ENCODE data around the gene WIPI1. TPM values are rescaled to one million over a fixed set of nuclear protein-coding genes. Genes with fewer than 3 reads are reported as not detected.

Gene WIPI1
- total and polyA plus RNA-seq, 4 donors: 18.5 to 53.1 (median 38.2) TPM

GRCh38 chr17:68431661-68432071, 25.6 kb downstream of the WIPI1 start:
- intact Hi-C loops (cut with DNase I): no loop called here
- no peaks in the 10 kb centered on the region for H3K9me3 ChIP-seq (ENCODE audit: control insufficient read depth, low read length)
- WGBS, 2 donors: 65% methylated on average over 15 of the region's 15 CpGs
- H3K36me3 ChIP-seq (ENCODE audit: control insufficient read depth in 1 of 2, insufficient read depth in 2 of 2, low read length in 1 of 2): peaks cover 13 to 30% of the 10 kb centered on the region in 2 donors
- no peak for DNase-seq
- no peaks in the 10 kb centered on the region for H3K4me1 ChIP-seq (ENCODE audit: control insufficient read depth in 1 of 2, insufficient read depth in 2 of 2, low read length in 2 of 2)
- H3K27me3 ChIP-seq (ENCODE audit: control insufficient read depth in 1 of 2, insufficient read depth in 2 of 2, low read length in 1 of 2): no peaks in the 10 kb centered on the region
- ATAC-seq (ENCODE audit: low FRiP score): no peak
- no peak overlapping the region for H3K4me3 ChIP-seq (ENCODE audit: low read length in 2 of 2)
- H3K27ac ChIP-seq (ENCODE audit: low read depth in 1 of 2, low read length in 2 of 2): no peak overlapping the region

GRCh38 chr17:68431045-68431608, 26.2 kb downstream of the WIPI1 start:
- intact Hi-C loops (cut with DNase I): no loop called here
- H3K9me3 ChIP-seq (ENCODE audit: control insufficient read depth, low read length): no peaks in the 10 kb centered on the region
- DNase-seq (no peak), ATAC-seq (ENCODE audit: low FRiP score) (no peak)
- peaks cover 13 to 30% of the 10 kb centered on the region in 2 donors for H3K36me3 ChIP-seq (ENCODE audit: control insufficient read depth in 1 of 2, insufficient read depth in 2 of 2, low read length in 1 of 2)
- no peak overlapping the region for H3K27ac ChIP-seq (ENCODE audit: low read depth in 1 of 2, low read length in 2 of 2)
- 88 to 92% methylated on average over 13 of the region's 13 CpGs for WGBS, 2 donors
- no peak overlapping the region for H3K4me3 ChIP-seq (ENCODE audit: low read length in 2 of 2)
- no peaks in the 10 kb centered on the region for H3K4me1 ChIP-seq (ENCODE audit: control insufficient read depth in 1 of 2, insufficient read depth in 2 of 2, low read length in 2 of 2)
- H3K27me3 ChIP-seq (ENCODE audit: control insufficient read depth in 1 of 2, insufficient read depth in 2 of 2, low read length in 1 of 2): no peaks in the 10 kb centered on the region

- H3K27ac ChIP-seq (ENCODE audit: low read depth in 1 of 2, low read length in 2 of 2): no peak overlapping the region
- no peaks in the 10 kb centered on the region for H3K4me1 ChIP-seq (ENCODE audit: control insufficient read depth in 1 of 2, insufficient read depth in 2 of 2, low read length in 2 of 2)
- H3K36me3 ChIP-seq (ENCODE audit: control insufficient read depth in 1 of 2, insufficient read depth in 2 of 2, low read length in 1 of 2): peaks cover 13 to 30% of the 10 kb centered on the region in 2 donors
- intact Hi-C loops (cut with DNase I): no loop called here
- no peaks in the 10 kb centered on the region for H3K9me3 ChIP-seq (ENCODE audit: control insufficient read depth, low read length)
- no peaks in the 10 kb centered on the region for H3K27me3 ChIP-seq (ENCODE audit: control insufficient read depth in 1 of 2, insufficient read depth in 2 of 2, low read length in 1 of 2)
- no peak for ATAC-seq (ENCODE audit: low FRiP score)
- H3K4me3 ChIP-seq (ENCODE audit: low read length in 2 of 2): no peak overlapping the region
- 90 to 95% methylated on average over 11 of the region's 11 CpGs for WGBS, 2 donors
- DNase-seq: no peak
These were observed 27.4 kb downstream of the WIPI1 start for GRCh38 chr17:68429881-68430280.

- Histone ChIP-seq H3K27me3 (ENCODE audit: control insufficient read depth in 1 of 2, insufficient read depth in 2 of 2, low read length in 1 of 2) (no peaks in the 10 kb centered on the region), H3K4me3 (ENCODE audit: low read length in 2 of 2) (no peak overlapping the region), H3K4me1 (ENCODE audit: control insufficient read depth in 1 of 2, insufficient read depth in 2 of 2, low read length in 2 of 2) (no peaks in the 10 kb centered on the region), H3K36me3 (ENCODE audit: control insufficient read depth in 1 of 2, insufficient read depth in 2 of 2, low read length in 1 of 2) (peaks cover 13 to 28% of the 10 kb centered on the region in 2 donors), H3K27ac (ENCODE audit: low read depth in 1 of 2, low read length in 2 of 2) (no peak overlapping the region), H3K9me3 (ENCODE audit: control insufficient read depth, low read length) (no peaks in the 10 kb centered on the region)
- ATAC-seq (ENCODE audit: low FRiP score) (no peak), DNase-seq (no peak)
- intact Hi-C loops (cut with DNase I): no loop called here
- WGBS, 2 donors: 78 to 82% methylated on average over 14 of the region's 14 CpGs
These were observed 28.7 kb downstream of the WIPI1 start for GRCh38 chr17:68428498-68429172.

- Histone ChIP-seq H3K4me1 (ENCODE audit: control insufficient read depth in 1 of 2, insufficient read depth in 2 of 2, low read length in 2 of 2) (no peaks in the 10 kb centered on the region), H3K36me3 (ENCODE audit: control insufficient read depth in 1 of 2, insufficient read depth in 2 of 2, low read length in 1 of 2) (peaks cover 13 to 22% of the 10 kb centered on the region in 2 donors), H3K4me3 (ENCODE audit: low read length in 2 of 2) (no peak overlapping the region), H3K27ac (ENCODE audit: low read depth in 1 of 2, low read length in 2 of 2) (no peak overlapping the region), H3K27me3 (ENCODE audit: control insufficient read depth in 1 of 2, insufficient read depth in 2 of 2, low read length in 1 of 2) (no peaks in the 10 kb centered on the region), H3K9me3 (ENCODE audit: control insufficient read depth, low read length) (no peaks in the 10 kb centered on the region)
- intact Hi-C loops (cut with DNase I): no loop called here
- DNase-seq: no peak
- 94% methylated on average over 7 of the region's 7 CpGs for WGBS, 2 donors
- ATAC-seq (ENCODE audit: low FRiP score): no peak
These were observed 29.7 kb downstream of the WIPI1 start for GRCh38 chr17:68427575-68427974.

GRCh38 chr17:68425979-68426378, 31.3 kb downstream of the WIPI1 start:
- ATAC-seq (ENCODE audit: low FRiP score) (no peak), DNase-seq (no peak)
- intact Hi-C loops (cut with DNase I): no loop called here
- Histone ChIP-seq H3K36me3 (ENCODE audit: control insufficient read depth in 1 of 2, insufficient read depth in 2 of 2, low read length in 1 of 2) (peaks cover 13 to 20% of the 10 kb centered on the region in 2 donors), H3K4me1 (ENCODE audit: control insufficient read depth in 1 of 2, insufficient read depth in 2 of 2, low read length in 2 of 2) (no peaks in the 10 kb centered on the region), H3K9me3 (ENCODE audit: control insufficient read depth, low read length) (no peaks in the 10 kb centered on the region), H3K4me3 (ENCODE audit: low read length in 2 of 2) (no peak overlapping the region), H3K27ac (ENCODE audit: low read depth in 1 of 2, low read length in 2 of 2) (no peak overlapping the region), H3K27me3 (ENCODE audit: control insufficient read depth in 1 of 2, insufficient read depth in 2 of 2, low read length in 1 of 2) (no peaks in the 10 kb centered on the region)
- 88 to 95% methylated on average over 11 to 12 of the region's 12 CpGs for WGBS, 2 donors

GRCh38 chr17:68424861-68425260, 32.4 kb downstream of the WIPI1 start:
- H3K4me3 ChIP-seq (ENCODE audit: low read length in 2 of 2): no peak overlapping the region
- DNase-seq (no peak), ATAC-seq (ENCODE audit: low FRiP score) (no peak)
- H3K27ac ChIP-seq (ENCODE audit: low read depth in 1 of 2, low read length in 2 of 2): no peak overlapping the region
- 83 to 87% methylated on average over 6 of the region's 6 CpGs for WGBS, 2 donors
- H3K4me1 ChIP-seq (ENCODE audit: control insufficient read depth in 1 of 2, insufficient read depth in 2 of 2, low read length in 2 of 2): no peaks in the 10 kb centered on the region
- no peaks in the 10 kb centered on the region for H3K27me3 ChIP-seq (ENCODE audit: control insufficient read depth in 1 of 2, insufficient read depth in 2 of 2, low read length in 1 of 2)
- peaks cover 1% of the 10 kb centered on the region for H3K9me3 ChIP-seq (ENCODE audit: control insufficient read depth, low read length)
- H3K36me3 ChIP-seq (ENCODE audit: control insufficient read depth in 1 of 2, insufficient read depth in 2 of 2, low read length in 1 of 2): peaks cover 16% of the 10 kb centered on the region in 2 donors
- intact Hi-C loops (cut with DNase I): no loop called here

- Histone ChIP-seq H3K4me3 (ENCODE audit: low read length in 2 of 2) (no peak overlapping the region), H3K27me3 (ENCODE audit: control insufficient read depth in 1 of 2, insufficient read depth in 2 of 2, low read length in 1 of 2) (no peaks in the 10 kb centered on the region), H3K27ac (ENCODE audit: low read depth in 1 of 2, low read length in 2 of 2) (no peak overlapping the region), H3K4me1 (ENCODE audit: control insufficient read depth in 1 of 2, insufficient read depth in 2 of 2, low read length in 2 of 2) (no peaks in the 10 kb centered on the region), H3K9me3 (ENCODE audit: control insufficient read depth, low read length) (peaks cover 1% of the 10 kb centered on the region), H3K36me3 (ENCODE audit: control insufficient read depth in 1 of 2, insufficient read depth in 2 of 2, low read length in 1 of 2) (peaks cover 16% of the 10 kb centered on the region in 2 donors)
- WGBS, 2 donors: 81 to 85% methylated on average over 12 of the region's 12 CpGs
- ATAC-seq (ENCODE audit: low FRiP score): no peak
- intact Hi-C loops (cut with DNase I): no loop called here
- no peak for DNase-seq
These were observed 33.1 kb downstream of the WIPI1 start for GRCh38 chr17:68424203-68424602.

GRCh38 chr17:68423251-68423650, 34.0 kb downstream of the WIPI1 start:
- Histone ChIP-seq H3K4me1 (ENCODE audit: control insufficient read depth in 1 of 2, insufficient read depth in 2 of 2, low read length in 2 of 2) (no peaks in the 10 kb centered on the region), H3K36me3 (ENCODE audit: control insufficient read depth in 1 of 2, insufficient read depth in 2 of 2, low read length in 1 of 2) (peaks cover 8 to 13% of the 10 kb centered on the region in 2 donors), H3K27ac (ENCODE audit: low read depth in 1 of 2, low read length in 2 of 2) (no peak overlapping the region), H3K27me3 (ENCODE audit: control insufficient read depth in 1 of 2, insufficient read depth in 2 of 2, low read length in 1 of 2) (no peaks in the 10 kb centered on the region), H3K4me3 (ENCODE audit: low read length in 2 of 2) (no peak overlapping the region), H3K9me3 (ENCODE audit: control insufficient read depth, low read length) (peaks cover 1% of the 10 kb centered on the region)
- no peak for DNase-seq
- 87 to 97% methylated on average over 3 of the region's 3 CpGs for WGBS, 2 donors
- ATAC-seq (ENCODE audit: low FRiP score): no peak
- intact Hi-C loops (cut with DNase I): no loop called here

All from aorta (tissue), 5 donors.